Stomach (tissue), 9 donors: ENCODE measurements around the gene NFIX. TPM values are rescaled to one million over a fixed set of nuclear protein-coding genes. Genes with fewer than 3 reads are reported as not detected.

ENCODE experiments used
- DNase-seq, 2 donors: peaks; one replicate each; pipeline versions ENCODE4 v3.0.0 to v3.0.0-alpha.2; 2013 to 2019
- H3K27ac ChIP-seq, 5 donors: fragments of 200-600 bp in 4 of 5; sonication (generic) in 4 of 5; one replicate each; pipeline ENCODE4 v1.5.1; 2013 to 2019; ENCODE audit warnings: mild to moderate bottlenecking in 1 of 5, moderate library complexity in 1 of 5
- H3K27me3 ChIP-seq, 3 donors: fragments of 200-600 bp; sonication (generic); one replicate each; pipeline ENCODE4 v1.5.1; 2017 to 2019; ENCODE audit warnings: mixed run types in 1 of 3
- H3K36me3 ChIP-seq, 4 donors: fragments of 200-600 bp; sonication (generic); 1 replicate in 3 of 4; 2 replicates in 1 of 4; pipeline ENCODE4 v1.5.1; 2016 to 2019
- H3K4me1 ChIP-seq, 4 donors: fragments of 200-600 bp; sonication (generic); one replicate each; pipeline ENCODE4 v1.5.1; 2016 to 2019
- H3K4me3 ChIP-seq, 4 donors: fragments of 200-600 bp; sonication (generic) in 3 of 4; one replicate each; pipeline ENCODE4 v1.5.1; 2016 to 2019; ENCODE audit warnings: mild to moderate bottlenecking in 1 of 4
- H3K9me3 ChIP-seq, 4 donors: fragments of 200-600 bp; sonication (generic); one replicate each; pipeline ENCODE4 v1.5.1; 2016 to 2019
- EP300 ChIP-seq: sonication (generic); formaldehyde crosslinking; IDR thresholded peaks from one replicate; pipeline ENCODE4 v1.6.1; 2017; ENCODE audit warnings: antibody characterized with exemption
- POLR2A ChIP-seq, 4 donors: fragments of 450-650 bp; IDR thresholded peaks; one replicate each; pipeline ENCODE4 v1.6.1; 2016; ENCODE audit warnings: antibody characterized with exemption in 4 of 4, control low read depth in 2 of 4, mild to moderate bottlenecking in 1 of 4, moderate library complexity in 1 of 4
- POLR2AphosphoS5 ChIP-seq, 3 donors: sonication (generic); formaldehyde crosslinking; IDR thresholded peaks; one replicate each; pipeline ENCODE4 v1.6.1; 2016; ENCODE audit warnings: antibody characterized with exemption in 3 of 3
- WGBS, 5 donors: extraction: QIAGEN DNeasy Blood & Tissue Kit in 3 of 5; methylation state at CpG; one replicate each; pipeline versions ENCODE4 v1.1.5 to v1.1.7; 2013 to 2018; 5-methylcytosine and 5-hydroxymethylcytosine counted together
- intact Hi-C: fragments of 100-400 bp; cut with DNase I; formaldehyde crosslinking; loops from one replicate; pipeline ENCODE4 v1.15.1; 2023; ENCODE audit warnings: low total_unique reads
- polyA plus RNA-seq, 3 donors: library from polyadenylated mRNA; stranded (reverse); fragments of 200-250 nt; gene quantifications; one replicate each; pipeline ENCODE4 v1.2.3, GENCODE V29; 2013
- total RNA-seq, 5 donors: library from RNA; depleted of rRNA; stranded (reverse); fragments of >200 nt; gene quantifications; one replicate each; pipeline versions ENCODE4 v1.1.0 to v1.2.3, GENCODE V29; 2014 to 2016
- TF ChIP-seq, protein P1 (sequence below), 7 experiments: fragments of 450-650 bp in 4 of 7; fragments of 200-600 bp in 3 of 7; sonication (generic) in 3 of 7; IDR thresholded peaks; one replicate each; pipeline ENCODE4 v1.5.1; 2016 to 2019; ENCODE audit warnings: antibody characterized with exemption in 7 of 7, control low read depth in 2 of 7, mild to moderate bottlenecking in 1 of 7
- donor health status: healthy with polysubstance abuse.
- donor health status: Bipolar disorder and iron deficiency.
- donor health status: healthy.

Gene NFIX
- total and polyA plus RNA-seq, 8 donors, result 11.5 to 183 (median 37.6) TPM

DNA sequence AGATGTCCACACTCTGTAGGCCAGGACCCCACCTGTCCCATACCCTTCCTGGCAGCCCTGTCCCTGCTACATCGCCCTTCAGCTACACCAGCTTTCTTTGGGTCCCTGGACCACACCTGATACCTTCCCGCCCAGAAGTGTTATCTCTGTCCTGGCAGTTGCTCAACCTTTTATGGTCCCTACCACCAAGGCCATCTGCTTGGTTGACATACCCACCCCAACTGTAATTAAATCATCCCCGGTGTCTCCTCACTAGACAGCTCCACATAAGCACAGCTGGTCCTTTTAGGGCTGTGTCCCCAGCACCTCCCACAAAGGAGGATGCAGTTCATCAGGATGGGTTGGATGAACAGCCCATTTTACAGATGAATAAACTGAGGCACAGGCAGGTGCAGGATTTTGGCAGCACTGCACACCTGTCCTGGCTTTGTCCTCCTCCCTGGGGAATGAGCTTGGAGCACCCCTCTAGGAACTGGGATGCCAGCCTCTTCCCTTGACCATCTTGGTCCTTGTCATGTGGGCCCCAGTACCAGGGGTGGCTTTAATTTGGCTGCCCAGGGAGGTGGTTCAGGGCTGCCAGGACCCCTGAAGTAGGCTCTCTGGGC is 135.7 kb downstream of the NFIX start:
- 83 to 92% (median 91%) methylated on average over 3 of the region's 3 CpGs for WGBS, 5 donors
- H3K4me1 ChIP-seq, result peaks cover 0 to 42% (median 22%) of the 10 kb centered on the region in 4 donors

DNA sequence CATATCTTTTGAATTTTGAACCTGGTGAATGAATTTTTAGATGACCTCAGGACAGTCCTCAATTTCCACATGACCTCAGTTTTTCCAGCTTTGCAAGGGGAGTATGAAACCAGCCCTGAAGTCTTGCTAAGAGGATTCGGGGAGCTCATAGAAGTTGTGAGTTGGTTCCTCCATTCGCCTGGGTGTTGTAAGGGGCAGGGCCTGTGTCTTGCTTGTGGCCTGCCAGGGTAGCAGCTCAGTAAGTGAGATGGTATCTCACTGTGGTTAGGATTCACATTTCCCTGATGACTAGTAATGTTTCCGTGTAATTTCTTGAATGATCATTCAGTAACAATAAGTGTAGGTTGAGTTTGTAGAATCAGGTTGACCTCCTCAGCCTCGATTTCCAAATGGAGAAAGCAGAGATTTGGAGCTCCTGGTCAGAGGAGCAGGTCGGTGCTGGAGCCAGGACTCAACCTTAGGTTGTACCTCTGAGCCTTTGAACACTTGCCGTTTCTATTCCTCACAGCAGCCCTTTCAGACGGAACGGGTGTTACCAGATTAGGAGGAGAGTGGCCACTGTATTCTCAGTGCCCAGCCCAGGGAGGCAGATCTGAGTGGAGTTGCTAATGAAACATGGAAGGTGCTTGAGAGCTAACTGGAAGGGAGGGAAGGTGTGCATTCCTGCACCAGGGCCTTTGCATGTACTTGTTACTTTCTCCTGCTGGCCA is 137.4 kb downstream of the NFIX start:
- TF ChIP-seq, protein P1, sequence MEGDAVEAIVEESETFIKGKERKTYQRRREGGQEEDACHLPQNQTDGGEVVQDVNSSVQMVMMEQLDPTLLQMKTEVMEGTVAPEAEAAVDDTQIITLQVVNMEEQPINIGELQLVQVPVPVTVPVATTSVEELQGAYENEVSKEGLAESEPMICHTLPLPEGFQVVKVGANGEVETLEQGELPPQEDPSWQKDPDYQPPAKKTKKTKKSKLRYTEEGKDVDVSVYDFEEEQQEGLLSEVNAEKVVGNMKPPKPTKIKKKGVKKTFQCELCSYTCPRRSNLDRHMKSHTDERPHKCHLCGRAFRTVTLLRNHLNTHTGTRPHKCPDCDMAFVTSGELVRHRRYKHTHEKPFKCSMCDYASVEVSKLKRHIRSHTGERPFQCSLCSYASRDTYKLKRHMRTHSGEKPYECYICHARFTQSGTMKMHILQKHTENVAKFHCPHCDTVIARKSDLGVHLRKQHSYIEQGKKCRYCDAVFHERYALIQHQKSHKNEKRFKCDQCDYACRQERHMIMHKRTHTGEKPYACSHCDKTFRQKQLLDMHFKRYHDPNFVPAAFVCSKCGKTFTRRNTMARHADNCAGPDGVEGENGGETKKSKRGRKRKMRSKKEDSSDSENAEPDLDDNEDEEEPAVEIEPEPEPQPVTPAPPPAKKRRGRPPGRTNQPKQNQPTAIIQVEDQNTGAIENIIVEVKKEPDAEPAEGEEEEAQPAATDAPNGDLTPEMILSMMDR (IDR thresholded peaks at IDR 0.05), result no peak
- no peak for TF ChIP-seq POLR2AphosphoS5 (IDR thresholded peaks at IDR 0.05)
- no peak for TF ChIP-seq EP300
- no peak for TF ChIP-seq POLR2A (IDR thresholded peaks at IDR 0.05)
- WGBS, 5 donors, result 61 to 81% (median 67%) methylated on average over 8 of the region's 8 CpGs
- Histone ChIP-seq H3K4me3 (no peak overlapping the region), H3K36me3 (peaks cover 24 to 31% (median 29%) of the 10 kb centered on the region in 4 donors), H3K27ac (peak overlapping the region in 1 of 5 donors; percentile 34), H3K4me1 (peaks cover 0 to 41% (median 19%) of the 10 kb centered on the region in 4 donors), H3K9me3 (no peaks in the 10 kb centered on the region), H3K27me3 (no peaks in the 10 kb centered on the region)
- intact Hi-C loops, result no loop called here
- no peak for DNase-seq

More for the DNA sequence above, 135.7 kb downstream of the NFIX start:
- no peak overlapping the region for H3K4me3 ChIP-seq
- H3K27ac ChIP-seq, result no peak overlapping the region
- intact Hi-C loops, result no loop called here
- peaks cover 10 to 20% (median 20%) of the 10 kb centered on the region in 4 donors for H3K36me3 ChIP-seq
- H3K9me3 ChIP-seq, result no peaks in the 10 kb centered on the region
- H3K27me3 ChIP-seq, result no peaks in the 10 kb centered on the region
- DNase-seq, result no peak
- TF ChIP-seq EP300, result no peak
- TF ChIP-seq POLR2A (IDR thresholded peaks at IDR 0.05), result no peak
- TF ChIP-seq, protein P1 (IDR thresholded peaks at IDR 0.05), result no peak
- no peak for TF ChIP-seq POLR2AphosphoS5 (IDR thresholded peaks at IDR 0.05)

DNA sequence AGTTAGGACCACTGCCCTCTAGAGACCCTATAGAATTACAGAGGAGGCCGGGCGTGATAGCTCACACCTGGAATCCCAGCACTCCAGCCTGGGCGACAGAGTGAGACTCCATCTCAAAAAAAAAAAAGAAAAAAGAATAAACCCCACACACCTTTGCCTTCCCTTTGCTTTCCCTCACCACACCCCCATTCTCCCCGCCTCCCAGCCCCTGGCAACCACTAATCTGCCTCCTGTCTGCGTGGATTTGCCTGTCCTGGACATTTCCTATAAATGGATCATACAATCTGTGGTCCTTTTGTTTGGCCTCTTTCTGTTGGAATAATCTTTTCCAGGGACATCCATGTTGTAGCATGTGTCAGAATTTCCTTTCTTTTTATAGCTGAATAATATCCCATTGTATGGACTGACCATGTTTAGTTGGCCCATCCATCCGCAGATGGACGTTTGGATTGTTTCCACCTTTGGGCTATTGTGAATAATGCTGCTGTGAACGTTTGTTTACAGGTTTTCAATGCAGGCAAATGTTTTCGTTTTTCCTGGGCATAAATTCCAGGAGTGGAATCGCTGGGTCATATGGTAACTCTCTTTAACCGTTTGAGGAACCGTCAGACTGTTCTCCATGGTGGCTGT is 138.1 kb downstream of the NFIX start:
- no peak for TF ChIP-seq EP300
- TF ChIP-seq POLR2AphosphoS5 (IDR thresholded peaks at IDR 0.05), result no peak
- TF ChIP-seq, protein P1 (IDR thresholded peaks at IDR 0.05), result no peak
- TF ChIP-seq POLR2A (IDR thresholded peaks at IDR 0.05), result no peak
- no peak for DNase-seq
- H3K27me3 ChIP-seq, result no peaks in the 10 kb centered on the region
- H3K4me3 ChIP-seq, result no peak overlapping the region
- H3K27ac ChIP-seq, result peak overlapping the region in 1 of 5 donors; percentile 34
- H3K36me3 ChIP-seq, result peaks cover 31 to 38% (median 36%) of the 10 kb centered on the region in 4 donors
- intact Hi-C loops, result no loop called here
- WGBS, 5 donors, result 64 to 75% (median 68%) methylated on average over 12 of the region's 12 CpGs
- H3K9me3 ChIP-seq, result no peaks in the 10 kb centered on the region
- H3K4me1 ChIP-seq, result peaks cover 0 to 34% (median 15%) of the 10 kb centered on the region in 4 donors

DNA sequence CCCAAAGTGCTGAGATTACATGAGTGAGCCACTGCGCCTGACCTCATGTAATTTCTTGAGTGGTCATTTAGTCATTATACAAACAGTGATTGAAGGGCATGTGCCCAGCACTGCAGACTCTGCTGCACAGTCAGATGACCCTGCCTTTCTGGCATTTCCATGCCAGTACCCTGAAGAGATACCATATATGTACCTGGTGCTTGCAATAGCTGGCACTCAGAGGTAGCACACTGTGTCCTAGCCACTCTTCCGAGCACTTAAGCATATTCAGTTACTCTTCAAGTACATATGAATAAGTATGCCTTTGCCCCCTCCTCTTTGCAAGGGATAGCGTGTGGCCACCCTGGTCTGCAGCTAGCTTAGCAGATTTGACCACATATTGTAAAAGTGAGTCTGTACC is 139.4 kb downstream of the NFIX start:
- 83 to 96% (median 92%) methylated on average over 3 of the region's 3 CpGs for WGBS, 5 donors
- no peak overlapping the region for H3K4me3 ChIP-seq
- TF ChIP-seq, protein P1 (IDR thresholded peaks at IDR 0.05), result no peak
- TF ChIP-seq POLR2A (IDR thresholded peaks at IDR 0.05) (no peak), EP300 (no peak), POLR2AphosphoS5 (IDR thresholded peaks at IDR 0.05) (no peak)
- H3K27me3 ChIP-seq, result no peaks in the 10 kb centered on the region
- no peak for DNase-seq
- intact Hi-C loops, result no loop called here
- H3K9me3 ChIP-seq, result no peaks in the 10 kb centered on the region
- no peak overlapping the region for H3K27ac ChIP-seq
- H3K4me1 ChIP-seq, result peaks cover 0 to 26% (median 10%) of the 10 kb centered on the region in 4 donors
- H3K36me3 ChIP-seq, result peaks cover 37 to 51% (median 49%) of the 10 kb centered on the region in 4 donors
